ENCODE data around the gene TP73.
A peak's percentile ranks its signal among the peaks of the same experiment; 100 is the strongest.
"Not testable (repeated sequence)": the region's sequence is repeated elsewhere in the genome, so short reads cannot be mapped to it uniquely, and the experiment has no call there.

TP73 gene

GRCh38 chr1:3746389-3746829 lies 94.1 kb downstream of the TP73 start:
- DNase-seq = no peak

GRCh38 chr1:3746830-3747521 lies 94.7 kb downstream of the TP73 start:
- DNase-seq = peak; percentile 95

GRCh38 chr1:3747522-3747848 lies 95.2 kb downstream of the TP73 start:
- no peak for DNase-seq

- DNase-seq = no peak
Observed at GRCh38 chr1:3747903-3748302, 95.6 kb downstream of the TP73 start.

GRCh38 chr1:3748316-3748900 lies 96.1 kb downstream of the TP73 start:
- not testable (repeated sequence) for DNase-seq

- no peak for DNase-seq
Observed at GRCh38 chr1:3749512-3749911, 97.2 kb downstream of the TP73 start.

GRCh38 chr1:3750741-3751140 lies 98.4 kb downstream of the TP73 start:
- DNase-seq = no peak

- no peak for DNase-seq
Observed at GRCh38 chr1:3752400-3752945, 100.2 kb downstream of the TP73 start, which contains the start of gene CCDC27. Gene CCDC27 (plus strand): TSS chr1:3752450. CDS start chr1:3752482, 32 bp downstream.

GRCh38 chr1:3753656-3754454 lies 101.5 kb downstream of the TP73 start:
- DNase-seq = no peak

- DNase-seq = no peak
Observed at GRCh38 chr1:3756394-3756793, 104.1 kb downstream of the TP73 start.

- DNase-seq = no peak
Observed at GRCh38 chr1:3759164-3759563, 106.8 kb downstream of the TP73 start.

- no peak for DNase-seq
Observed at GRCh38 chr1:3759796-3760195, 107.5 kb downstream of the TP73 start.

- no peak for DNase-seq
Observed at GRCh38 chr1:3761296-3762010, 109.1 kb downstream of the TP73 start.

GRCh38 chr1:3762151-3762872 lies 110.0 kb downstream of the TP73 start:
- DNase-seq = no peak

GRCh38 chr1:3762873-3763228 lies 110.5 kb downstream of the TP73 start:
- DNase-seq = no peak

GRCh38 chr1:3763351-3764125 lies 111.2 kb downstream of the TP73 start:
- no peak for DNase-seq

GRCh38 chr1:3767328-3767925 lies 115.1 kb downstream of the TP73 start:
- DNase-seq = no peak

GRCh38 chr1:3768811-3769390 lies 116.6 kb downstream of the TP73 start:
- DNase-seq = no peak

GRCh38 chr1:3770047-3770765 lies 117.9 kb downstream of the TP73 start:
- no peak for DNase-seq
